Activated CD8-positive, alpha-beta memory T cell treated with anti-CD3 and anti-CD28 coated beads, Interleukin-2, amount 50 U/mL, for 24 hours (primary cell): Measurements from ENCODE around the gene GSTM3.
"Not testable (repeated sequence)": the region's sequence is repeated elsewhere in the genome, so short reads cannot be mapped to it uniquely, and the experiment has no call there.

Experiments used
- DNase-seq: peaks from one replicate; pipeline ENCODE4 v3.0.0-alpha.2; 2020; ENCODE audit errors: extremely low read depth

The GSTM3 gene

GRCh38 chr1:109726728-109727373 lies 14.0 kb downstream of the GSTM3 start:
- DNase-seq = no peak

- no peak for DNase-seq
Measured at GRCh38 chr1:109726007-109726406, 14.8 kb downstream of the GSTM3 start.

DNA sequence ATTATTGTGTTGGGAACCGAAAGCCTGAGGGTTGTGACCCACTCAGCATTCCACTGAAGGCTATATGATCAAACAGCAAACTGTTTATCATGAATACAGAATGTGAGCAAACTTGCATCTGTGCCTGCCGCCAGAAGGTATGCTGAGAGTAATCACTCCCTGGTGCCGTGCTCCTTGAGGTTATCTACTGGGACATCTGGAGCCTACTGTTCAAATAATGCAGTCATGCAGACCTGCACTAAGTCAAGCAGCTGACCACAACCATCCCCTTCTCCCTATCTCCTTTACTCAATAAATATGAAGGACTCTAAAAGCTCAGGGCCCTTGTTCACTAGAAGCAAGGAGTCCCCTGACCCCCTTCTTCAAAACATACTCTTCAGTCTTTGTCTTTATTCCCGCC lies 15.3 kb downstream of the GSTM3 start:
- DNase-seq = no peak

DNA sequence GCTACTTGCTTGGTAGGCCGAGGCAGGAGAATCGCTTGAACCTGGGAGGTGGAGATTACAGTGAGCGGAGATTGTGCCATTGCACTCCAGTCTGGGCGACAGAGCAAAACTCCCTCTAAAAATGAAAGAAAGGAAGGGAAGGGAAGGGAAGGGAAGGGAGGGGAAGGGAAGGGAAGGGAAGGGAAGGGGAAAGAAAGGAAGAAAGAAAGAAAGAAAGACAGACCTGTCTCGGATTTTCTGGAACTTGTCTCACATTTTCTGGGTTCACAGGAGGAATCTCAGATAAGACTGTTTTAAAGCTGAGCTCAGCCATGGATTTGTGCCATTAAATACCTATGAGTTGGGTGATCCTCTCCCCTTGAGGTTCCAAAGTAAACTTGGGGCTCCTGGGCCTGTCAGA lies 15.9 kb downstream of the GSTM3 start:
- no peak for DNase-seq

GRCh38 chr1:109722908-109723691 lies 17.7 kb downstream of the GSTM3 start:
- no peak for DNase-seq

DNA sequence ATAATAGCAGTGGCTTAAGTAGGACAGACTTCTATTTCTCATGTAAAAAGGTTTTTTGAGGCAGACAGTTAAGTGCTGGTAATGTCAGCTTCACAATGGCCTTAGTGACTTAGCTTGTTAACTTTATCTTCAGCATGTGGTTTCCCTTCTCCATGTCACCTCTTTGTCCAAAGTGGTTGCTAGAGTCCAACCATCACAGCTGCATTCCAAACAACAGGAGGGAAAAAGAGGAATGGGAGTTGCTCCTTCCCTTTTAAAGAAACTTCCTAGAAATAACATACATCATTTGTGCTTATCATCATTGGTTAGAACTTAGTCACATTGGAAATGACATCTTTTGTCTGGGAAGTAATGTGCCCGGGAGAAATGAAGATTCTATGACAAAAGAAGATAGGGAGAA lies 18.9 kb downstream of the GSTM3 start:
- no peak for DNase-seq

GRCh38 chr1:109721042-109721441 lies 19.8 kb downstream of the GSTM3 start:
- no peak for DNase-seq

- no peak for DNase-seq
Measured at GRCh38 chr1:109719337-109719837, 21.5 kb downstream of the GSTM3 start.

- no peak for DNase-seq
Measured at GRCh38 chr1:109718495-109718894, 22.3 kb downstream of the GSTM3 start.

GRCh38 chr1:109717729-109718128 lies 23.1 kb downstream of the GSTM3 start:
- DNase-seq = no peak

DNA sequence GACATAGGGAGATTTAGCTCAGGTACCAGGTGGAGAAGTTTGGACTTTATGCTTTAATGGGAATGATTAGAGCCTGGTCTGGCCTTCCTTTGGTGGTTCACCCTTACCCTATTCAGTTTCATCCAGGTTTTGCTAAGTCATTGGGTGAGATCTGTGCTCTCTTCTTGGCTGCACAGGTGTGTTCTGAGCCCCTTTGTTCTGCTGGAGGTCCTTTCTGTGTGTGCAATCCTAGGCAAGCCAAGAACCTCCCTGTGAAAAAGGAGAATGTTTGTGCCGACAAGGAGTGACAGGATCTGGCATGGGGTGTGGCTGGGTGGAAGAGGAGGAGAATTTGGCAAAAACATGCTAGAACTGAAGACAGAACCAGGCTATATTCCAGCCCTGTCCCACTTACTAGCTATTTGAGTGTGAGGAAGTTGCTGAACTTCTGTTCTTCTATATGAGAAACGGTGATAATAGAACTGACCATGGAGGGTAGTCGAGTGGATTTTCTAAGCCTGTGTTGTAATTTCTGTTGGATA lies 24.2 kb downstream of the GSTM3 start:
- no peak for DNase-seq

- no peak for DNase-seq
Measured at GRCh38 chr1:109716121-109716520, 24.7 kb downstream of the GSTM3 start.

- no peak for DNase-seq
Measured at GRCh38 chr1:109714661-109715372, 26.0 kb downstream of the GSTM3 start.

DNA sequence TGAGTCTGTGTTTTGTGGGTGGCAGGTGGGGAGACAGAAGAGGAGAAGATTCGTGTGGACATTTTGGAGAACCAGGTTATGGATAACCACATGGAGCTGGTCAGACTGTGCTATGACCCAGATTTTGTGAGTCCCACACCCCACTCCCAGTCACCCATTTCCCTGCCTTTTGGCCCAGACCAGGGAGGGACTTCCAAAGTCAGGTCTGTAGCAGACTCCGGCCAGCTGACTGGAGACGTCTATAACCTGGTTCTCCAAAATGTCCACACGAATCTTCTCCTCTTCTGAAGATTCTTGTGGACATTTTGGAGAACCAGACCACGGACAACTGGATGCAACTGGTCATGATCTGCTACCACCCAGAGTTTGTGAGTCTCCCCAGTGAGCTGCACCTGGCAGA lies 27.2 kb downstream of the GSTM3 start:
- no peak for DNase-seq

- no peak for DNase-seq
Measured at GRCh38 chr1:109712321-109712864, 28.4 kb downstream of the GSTM3 start.

DNA sequence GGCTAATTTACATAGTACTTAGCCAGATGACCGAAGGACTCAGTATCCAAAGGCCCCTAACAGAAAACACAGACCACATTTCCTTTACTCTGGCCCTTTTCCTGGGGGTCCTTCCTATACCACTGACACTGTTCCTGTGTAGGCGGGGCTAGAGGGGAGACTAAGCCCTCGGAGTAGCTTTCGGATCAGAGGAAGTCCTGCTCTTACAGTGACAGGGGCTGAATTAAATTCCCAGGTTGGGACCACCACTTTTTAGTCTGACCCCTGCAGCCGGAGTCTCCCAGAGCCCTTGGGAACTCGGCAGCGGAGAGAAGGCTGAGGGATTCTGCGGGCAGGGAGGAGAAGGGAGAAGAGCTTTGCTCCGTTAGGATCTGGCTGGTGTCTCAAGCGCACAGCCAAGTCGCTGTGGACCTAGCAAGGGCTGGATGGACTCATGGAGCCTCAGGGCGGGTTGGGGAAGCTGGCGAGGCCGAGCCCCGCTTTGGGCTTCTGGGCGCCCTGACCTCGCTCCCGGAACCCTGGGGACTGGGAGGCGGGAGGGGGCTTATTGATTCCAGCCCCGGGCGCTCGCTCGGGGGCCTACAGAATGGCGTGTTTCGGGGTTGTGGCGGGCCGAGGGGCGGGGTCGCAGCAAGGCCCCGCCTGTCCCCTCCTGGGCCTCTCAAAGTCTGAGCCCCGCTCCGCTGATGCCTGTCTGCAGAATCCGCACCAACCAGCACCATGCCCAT lies 29.1 kb downstream of the GSTM3 start, which contains the start of gene GSTM5:
TSS of gene GSTM5 (plus strand) at position 659 of the 728 bp plus-strand sequence. CDS start at position 721, 62 bp downstream.
- not testable (repeated sequence) for DNase-seq

GRCh38 chr1:109709822-109710221 lies 31.0 kb downstream of the GSTM3 start:
- DNase-seq = not testable (repeated sequence)

DNA sequence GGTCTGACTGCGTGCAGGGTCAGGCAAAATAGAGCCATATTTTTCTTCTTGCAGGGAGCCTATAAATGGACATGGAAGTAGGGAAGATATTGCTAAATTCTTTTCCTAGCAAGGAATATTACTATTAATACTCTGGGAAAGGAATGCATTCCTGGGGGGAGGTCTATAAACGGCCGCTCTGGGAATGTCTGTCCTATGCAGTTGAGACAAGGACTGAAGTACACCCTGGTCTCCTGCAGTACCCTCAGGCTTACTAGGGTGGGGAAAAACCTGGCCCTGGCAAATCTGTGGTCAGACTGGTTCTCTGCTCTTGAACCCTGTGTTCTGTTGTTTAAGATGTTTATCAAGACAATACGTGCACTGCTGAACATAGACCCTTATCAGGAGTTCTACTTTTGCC lies 31.9 kb downstream of the GSTM3 start:
- DNase-seq = not testable (repeated sequence)

- DNase-seq = no peak
Measured at GRCh38 chr1:109705411-109705810, 35.4 kb downstream of the GSTM3 start.

GRCh38 chr1:109704173-109704572 lies 36.7 kb downstream of the GSTM3 start:
- DNase-seq = no peak

DNA sequence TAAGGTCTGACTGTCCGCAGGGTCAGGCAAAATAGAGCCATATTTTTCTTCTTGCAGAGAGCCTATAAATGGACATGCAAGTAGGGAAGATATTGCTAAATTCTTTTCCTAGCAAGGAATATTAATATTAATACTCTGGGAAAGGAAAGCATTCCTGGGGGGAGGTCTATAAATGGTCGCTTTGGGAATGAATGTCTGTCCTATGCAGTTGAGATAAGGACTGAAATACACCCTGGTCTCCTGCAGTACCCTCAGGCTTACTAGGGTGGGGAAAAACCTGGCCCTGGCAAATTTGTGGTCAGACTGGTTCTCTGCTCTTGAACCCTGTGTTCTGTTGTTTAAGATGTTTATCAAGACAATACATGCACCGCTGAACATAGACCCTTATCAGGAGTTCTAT lies 37.9 kb downstream of the GSTM3 start:
- DNase-seq = not testable (repeated sequence)
